Stimulated activated CD8-positive, alpha-beta memory T cell treated with anti-CD3 and anti-CD28 coated beads, Interleukin-4, amount 100 ng/mL, for 24 hours (primary cell): ENCODE data around the gene CNN2.

ENCODE experiments used
- DNase-seq: peaks from one replicate; pipeline ENCODE4 v3.0.0-alpha.2; 2020; ENCODE audit warnings: low read depth

Gene CNN2

DNA sequence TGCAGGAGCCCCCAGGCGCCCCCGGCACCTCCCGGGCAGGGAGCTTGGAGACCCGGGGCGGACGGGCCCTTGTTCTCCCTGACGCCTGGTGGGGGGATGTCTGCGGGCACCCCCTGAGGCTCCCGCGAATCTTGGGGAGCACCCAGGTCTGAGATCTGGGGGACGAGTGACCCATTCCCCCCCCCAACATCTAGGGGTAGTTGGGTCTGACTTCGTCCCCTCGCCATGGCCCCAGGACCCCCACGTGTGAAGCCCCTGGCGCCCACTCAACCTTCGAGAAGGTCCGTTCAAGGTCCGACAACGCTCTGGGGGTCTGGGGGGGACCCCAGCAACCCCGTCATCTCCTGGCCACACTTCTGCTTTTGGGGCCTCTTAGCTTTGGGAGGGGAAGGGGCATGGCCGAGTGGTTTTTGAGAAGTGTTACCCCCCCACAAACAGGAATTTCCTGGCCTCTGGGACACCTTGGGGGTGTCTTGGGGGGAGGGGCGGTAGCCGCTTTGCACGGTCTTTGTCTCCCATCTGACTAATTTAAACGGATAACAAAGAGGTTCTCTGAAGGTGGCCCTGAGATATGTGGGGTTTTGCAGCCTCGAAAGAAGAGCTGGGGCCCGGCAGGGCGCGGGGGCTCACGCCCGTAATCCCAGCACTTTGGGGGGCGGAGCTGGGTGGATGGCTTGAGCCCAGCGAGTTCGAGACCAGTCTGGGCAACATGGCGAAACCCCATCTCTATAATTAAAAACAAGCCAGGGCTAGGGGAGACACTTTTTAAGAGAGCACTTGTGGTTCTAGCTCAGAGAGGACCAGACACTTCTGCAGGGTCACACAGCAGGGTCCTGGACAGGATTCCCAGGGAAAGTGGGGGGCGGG lies 608 bp downstream of the CNN2 start:
- no peak for DNase-seq

DNA sequence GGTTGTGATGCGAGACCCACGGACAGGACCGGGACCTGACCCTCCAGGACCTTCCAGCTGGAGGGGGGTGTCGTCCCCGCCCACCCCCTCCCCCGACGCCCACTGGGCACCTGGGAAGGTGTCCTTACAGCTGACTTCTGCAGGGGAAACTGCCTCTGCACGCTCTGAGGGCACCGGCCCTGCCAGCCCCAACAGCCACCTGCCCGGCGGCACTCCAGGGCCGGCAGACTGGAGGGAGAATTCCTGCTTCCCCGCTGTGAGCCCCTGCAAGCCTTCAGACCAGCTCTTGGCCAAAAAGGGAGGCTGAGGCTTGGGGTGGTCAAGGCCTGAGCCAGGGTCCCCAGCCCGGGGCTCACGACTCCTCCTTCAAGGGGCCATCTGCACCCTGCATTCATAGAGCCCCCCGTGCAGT lies 1.2 kb downstream of the CNN2 start:
- DNase-seq = no peak

DNA sequence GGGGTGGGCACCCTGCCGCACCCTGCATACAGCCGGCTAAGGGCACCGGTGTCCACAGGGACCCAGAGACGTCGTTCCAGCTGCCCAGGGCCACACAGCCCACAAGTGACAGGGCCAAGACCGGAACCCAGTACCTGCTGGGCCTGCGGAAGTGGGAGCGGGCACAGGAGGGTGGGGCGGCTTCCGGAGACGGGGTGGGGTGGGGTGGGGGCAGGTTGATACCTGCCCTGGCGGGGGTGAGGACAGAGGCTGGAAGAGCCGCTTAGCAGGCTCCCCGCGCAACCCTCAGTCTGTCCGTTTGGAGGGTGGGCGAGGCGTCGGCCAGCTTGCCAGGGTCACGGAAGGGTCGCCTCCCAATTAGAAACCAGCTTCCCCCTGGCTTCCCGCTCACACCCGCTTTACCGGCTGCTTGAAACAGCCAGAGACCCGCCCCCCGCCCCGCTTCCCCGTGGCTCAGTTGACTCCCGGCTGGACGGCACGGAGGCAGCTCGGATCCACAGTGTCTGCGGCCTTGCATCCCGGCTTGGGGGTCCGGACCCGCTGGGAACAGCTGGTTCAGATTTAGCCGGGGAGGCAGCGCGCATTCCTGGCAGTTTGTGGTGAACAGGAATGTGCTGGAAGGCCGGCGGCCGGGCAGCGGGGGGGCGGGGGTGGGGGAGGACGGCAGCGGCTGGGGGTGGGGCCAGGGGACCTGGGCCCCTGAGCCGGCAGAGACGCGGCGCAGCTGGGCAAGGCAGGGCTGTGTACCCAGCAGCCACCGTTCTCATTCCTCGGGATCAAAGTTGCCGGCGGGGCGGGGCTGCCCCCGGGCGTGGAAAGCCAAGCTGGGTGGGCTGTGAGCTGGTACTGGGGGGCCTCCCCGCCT lies 1.9 kb downstream of the CNN2 start:
- DNase-seq = no peak

DNA sequence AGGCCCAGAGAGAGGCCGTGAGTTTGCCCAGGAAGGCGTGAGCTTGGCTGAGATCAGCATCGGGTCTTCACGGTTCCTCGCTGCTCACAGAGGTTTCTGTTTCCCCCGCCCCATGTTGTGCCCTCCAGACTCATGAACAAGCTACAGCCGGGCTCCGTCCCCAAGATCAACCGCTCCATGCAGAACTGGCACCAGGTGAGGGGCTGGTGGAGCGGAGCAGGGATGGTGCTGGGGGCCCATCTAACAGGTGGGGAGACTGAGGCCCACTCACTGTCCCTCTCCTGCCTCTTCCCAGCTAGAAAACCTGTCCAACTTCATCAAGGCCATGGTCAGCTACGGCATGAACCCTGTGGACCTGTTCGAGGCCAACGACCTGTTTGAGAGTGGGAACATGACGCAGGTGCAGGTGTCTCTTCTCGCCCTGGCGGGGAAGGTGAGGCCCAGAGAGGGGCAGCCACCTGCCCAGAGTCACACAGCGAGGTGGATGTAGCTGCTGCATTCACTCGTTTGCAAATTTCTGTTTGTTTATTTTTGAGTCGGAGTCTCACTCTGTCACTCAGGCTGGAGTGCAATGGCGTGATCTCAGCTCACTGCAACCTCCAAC lies 6.0 kb downstream of the CNN2 start:
- no peak for DNase-seq

DNA sequence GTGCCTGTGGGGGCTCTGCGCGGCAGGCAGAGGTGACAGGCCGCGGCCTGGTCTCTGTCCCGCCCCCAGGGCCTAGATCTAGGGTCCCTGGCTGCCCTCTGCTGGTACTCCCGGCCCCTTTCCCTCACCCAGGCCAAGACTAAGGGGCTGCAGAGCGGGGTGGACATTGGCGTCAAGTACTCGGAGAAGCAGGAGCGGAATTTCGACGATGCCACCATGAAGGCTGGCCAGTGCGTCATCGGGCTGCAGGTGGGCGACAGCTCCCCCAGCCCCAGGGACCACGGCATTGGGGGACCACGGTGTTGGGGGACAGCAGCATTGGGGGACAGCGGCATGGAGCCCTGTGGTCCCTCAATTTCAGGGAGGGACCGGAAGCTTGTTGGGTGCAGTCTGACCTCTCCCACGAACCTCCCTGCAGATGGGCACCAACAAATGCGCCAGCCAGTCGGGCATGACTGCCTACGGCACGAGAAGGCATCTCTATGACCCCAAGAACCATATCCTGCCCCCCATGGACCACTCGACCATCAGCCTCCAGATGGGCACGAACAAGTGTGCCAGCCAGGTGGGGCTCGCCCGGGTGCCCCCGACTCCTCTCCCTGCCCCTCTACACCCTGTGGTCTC lies 9.7 kb downstream of the CNN2 start:
- DNase-seq = no peak

DNA sequence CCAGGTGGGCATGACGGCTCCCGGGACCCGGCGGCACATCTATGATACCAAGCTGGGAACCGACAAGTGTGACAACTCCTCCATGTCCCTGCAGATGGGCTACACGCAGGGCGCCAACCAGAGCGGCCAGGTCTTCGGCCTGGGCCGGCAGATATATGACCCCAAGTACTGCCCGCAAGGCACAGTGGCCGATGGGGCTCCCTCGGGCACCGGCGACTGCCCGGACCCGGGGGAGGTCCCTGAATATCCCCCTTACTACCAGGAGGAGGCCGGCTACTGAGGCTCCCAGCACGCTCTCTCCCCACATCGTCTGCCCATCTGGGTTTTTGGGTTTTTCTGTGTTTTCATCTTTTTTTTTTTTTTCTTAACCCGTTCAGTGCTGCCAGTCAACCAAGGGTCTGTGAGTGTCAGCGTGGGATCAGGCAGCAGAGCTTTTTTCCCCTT lies 11.2 kb downstream of the CNN2 start:
- no peak for DNase-seq

DNA sequence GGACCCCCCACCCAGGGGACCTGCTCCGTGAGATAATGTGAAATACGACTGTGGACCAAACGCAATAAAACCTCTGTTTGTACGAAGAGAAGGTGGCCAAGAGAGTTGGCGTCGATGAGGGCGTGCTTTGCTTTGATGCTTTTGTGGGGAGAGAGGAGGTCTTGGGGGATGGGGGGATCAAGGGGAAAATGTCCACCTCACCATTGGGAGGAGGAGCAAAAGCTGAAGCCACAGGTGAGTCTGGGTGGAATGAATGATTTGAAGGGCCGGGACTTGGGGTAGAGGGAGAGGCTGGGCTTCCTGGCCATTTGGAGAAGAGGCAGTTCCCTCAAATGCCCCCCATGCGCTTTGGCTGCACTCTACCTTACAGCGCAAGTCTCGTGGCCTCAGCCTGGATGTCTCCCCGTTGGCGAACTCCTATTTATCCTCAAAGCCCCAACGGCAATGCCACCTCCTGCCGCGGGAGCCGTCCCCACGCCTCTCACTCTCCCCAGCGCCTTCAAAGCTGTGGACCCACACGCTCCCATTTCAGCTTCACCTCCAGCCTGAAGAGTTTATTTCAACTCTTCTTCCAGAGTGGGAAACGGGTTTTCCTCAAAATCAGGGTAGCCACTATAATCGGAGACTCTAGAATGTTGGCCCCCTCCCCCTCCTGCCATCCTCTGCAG lies 12.7 kb downstream of the CNN2 start:
- DNase-seq = no peak

DNA sequence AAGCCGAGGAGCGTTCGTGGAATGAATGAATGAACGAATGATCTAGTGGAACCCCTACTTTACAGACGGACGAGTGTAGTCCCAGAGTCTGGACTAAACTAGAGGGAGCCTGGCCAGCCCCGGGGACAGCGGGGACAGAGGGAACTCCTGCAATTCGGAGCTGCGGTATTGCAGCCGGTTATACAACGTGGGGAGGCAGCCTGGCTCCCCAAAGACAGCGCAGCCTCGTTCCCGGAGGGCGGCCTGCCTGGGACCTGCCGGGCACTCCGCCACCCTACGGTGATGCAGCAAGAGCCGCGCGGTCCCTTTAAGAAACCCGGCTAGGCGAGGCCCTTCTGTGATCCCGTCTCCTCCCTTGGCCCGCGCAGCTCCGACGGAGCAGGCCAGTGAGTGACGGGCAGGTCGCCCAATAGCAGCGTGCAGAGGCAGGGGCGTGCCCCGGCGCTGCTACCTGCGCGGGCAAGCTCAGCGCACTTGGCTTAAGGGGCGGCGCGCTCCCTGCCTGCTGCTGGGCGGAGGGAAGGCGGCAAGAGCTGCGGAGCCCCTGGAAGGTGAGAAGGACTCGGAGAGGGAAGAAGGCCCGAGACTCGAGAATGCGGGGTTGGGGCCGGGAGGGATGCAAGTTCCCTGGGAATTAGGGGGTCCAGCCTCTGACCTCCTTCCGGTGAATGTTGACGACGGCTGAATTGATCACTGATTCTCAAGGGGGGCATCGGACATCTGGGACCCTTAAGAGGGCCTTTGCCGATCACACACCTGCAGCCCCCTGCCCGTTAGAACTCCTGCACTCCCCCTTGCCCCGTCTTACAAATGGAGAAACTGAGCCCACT lies 13.5 kb downstream of the CNN2 start, which contains the start of gene ABCA7:
Gene ABCA7 (plus strand): TSS at position 462 of the 830 bp plus-strand sequence. CDS start 1,255 bp downstream, outside the sequence.
- DNase-seq = peak; percentile 99

DNA sequence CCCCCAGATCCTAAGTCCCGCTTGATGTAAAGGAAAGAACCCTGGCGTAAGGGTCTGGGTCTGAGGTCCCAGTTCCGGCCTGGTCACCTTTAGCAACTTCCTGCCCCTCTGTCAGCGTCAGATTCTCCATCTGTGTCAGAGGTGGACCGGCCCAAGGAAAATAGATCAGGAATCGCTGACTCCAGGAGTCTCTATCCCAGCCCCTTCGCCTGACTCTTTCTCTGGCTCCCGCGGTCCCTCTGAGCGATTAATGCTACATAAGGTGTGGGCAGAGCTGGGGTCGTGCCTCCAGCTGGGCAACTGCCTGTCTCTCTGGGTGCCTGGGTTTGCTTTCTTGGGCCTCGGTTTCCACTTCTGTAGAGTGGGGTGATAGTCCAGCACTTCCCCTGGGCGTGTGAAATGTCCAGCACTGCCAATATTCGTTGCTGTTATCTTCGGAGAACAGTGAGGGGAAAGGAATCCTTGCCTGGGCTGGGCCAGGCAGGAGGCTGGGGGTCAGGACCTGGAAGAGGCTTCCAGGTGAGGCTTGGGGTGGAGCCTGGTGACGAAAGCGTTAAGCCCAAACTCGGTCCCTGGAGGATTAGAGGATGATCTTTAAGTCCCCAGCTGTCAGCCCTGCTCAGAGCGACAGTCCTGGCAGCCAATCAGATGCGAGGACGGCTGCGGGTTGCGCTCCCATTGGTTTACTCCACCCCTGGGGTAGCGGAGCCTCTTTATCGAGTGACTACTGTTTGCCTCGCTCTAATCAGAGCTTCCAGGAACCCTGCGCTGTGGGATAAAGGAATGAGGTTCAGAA lies 14.3 kb downstream of the CNN2 start:
- peak; percentile 85 for DNase-seq

DNA sequence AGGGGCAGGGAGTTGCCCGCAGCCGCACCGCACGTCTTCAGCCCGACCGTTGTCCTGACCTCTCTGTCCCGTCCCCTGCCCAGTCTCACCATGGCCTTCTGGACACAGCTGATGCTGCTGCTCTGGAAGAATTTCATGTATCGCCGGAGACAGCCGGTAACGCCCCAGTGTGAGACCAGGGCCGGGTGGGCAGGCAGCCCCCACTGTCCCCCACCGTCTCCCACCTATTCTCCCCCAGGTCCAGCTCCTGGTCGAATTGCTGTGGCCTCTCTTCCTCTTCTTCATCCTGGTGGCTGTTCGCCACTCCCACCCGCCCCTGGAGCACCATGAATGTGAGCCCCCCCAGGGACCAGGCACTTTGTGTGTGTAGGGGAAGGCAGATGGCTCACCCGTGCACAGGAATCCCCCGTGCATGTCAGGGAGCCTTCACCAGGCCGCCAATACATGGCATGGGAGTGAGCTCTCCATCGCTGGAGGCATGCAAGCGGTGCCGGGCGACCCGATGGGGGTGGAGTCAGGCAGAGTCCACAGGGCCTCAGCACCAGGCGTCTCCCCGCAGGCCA lies 14.9 kb downstream of the CNN2 start:
- DNase-seq = no peak

DNA sequence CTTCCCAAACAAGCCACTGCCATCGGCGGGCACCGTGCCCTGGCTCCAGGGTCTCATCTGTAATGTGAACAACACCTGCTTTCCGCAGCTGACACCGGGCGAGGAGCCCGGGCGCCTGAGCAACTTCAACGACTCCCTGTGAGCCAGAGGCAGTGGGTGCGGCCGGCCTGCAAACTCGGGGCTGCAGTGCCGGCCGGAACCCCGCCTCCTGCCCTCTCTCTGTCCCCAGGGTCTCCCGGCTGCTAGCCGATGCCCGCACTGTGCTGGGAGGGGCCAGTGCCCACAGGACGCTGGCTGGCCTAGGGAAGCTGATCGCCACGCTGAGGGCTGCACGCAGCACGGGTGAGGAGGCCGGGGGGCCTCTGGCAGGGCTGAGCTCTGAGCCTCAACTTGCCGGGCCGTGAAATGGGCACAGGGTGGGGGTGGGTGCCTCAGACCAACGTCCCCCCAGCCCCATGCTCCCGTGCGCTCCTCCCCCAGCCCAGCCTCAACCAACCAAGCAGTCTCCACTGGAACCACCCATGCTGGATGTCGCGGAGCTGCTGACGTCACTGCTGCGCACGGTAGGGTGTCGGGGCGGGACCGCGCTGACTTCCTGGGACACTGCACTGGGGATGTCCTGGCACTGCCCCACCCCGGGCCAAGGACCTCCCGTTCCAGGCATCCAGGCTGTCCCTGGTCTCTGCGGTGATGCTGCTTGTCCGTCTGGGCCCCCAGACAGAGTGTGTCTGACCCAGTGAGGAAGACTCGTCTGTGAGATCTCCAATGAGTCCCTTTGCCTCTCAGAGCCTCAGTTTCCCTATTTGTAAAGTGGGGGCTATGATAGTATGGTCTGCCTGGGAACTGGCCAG lies 15.7 kb downstream of the CNN2 start:
- DNase-seq = no peak

DNA sequence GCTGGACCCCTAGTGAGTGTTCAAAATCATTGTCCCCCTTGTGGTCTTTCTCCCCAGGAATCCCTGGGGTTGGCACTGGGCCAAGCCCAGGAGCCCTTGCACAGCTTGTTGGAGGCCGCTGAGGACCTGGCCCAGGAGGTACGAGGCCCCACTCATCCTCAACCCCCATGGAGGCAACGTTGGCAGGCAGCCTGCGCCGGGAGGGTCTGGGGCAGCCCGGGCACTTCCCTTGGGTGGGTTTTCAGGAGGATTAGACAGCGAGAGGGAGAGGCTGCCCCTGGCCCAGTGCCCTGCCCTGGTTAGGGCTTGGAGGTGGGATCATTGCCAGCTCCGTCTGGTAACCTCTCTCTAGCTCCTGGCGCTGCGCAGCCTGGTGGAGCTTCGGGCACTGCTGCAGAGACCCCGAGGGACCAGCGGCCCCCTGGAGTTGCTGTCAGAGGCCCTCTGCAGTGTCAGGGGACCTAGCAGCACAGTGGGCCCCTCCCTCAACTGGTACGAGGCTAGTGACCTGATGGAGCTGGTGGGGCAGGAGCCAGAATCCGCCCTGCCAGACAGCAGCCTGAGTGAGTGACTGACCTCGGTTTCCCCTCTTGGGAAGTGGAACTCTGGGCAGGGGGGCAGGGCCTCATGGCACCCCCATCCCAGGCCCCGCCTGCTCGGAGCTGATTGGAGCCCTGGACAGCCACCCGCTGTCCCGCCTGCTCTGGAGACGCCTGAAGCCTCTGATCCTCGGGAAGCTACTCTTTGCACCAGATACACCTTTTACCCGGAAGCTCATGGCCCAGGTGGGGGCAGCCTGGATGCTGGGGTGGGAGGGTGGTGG lies 16.5 kb downstream of the CNN2 start:
- DNase-seq = no peak

DNA sequence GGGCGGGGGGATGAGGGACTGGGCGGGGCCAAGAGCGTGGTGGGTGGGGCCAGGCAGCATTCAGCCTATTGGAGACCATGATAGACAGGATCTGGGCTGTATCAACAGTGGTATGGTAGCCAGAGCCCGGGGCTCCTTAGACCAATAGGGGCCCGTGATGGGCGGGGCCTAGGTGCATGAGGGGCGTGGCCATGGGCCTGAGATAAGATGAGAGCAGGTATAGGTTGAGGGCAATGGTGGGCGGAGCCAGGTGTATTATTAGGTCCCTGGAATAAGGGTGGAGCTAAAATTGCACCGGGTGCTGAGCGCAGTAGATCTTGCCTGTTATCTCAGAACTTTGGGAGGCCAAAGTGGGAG lies 18.8 kb downstream of the CNN2 start:
- DNase-seq = peak; percentile 53

DNA sequence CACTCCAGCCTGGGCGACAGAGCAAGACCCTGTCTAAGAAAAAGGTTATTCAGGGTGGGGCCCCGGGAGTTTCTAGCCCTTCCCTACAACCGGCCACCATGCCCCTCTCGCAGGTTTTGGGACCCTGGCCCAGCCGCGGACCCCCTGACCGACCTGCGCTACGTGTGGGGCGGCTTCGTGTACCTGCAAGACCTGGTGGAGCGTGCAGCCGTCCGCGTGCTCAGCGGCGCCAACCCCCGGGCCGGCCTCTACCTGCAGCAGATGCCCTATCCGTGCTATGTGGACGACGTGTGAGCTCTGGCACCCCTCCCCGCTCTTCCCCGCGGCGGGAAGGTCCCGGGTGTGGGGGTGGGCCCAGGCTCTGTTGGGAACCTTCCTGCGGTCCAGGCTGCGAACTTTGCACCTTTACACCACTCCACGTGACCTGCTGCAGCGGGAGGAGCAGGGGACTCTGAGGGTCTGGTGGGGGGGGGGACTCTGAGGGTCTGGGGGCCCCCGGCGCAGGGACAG lies 19.8 kb downstream of the CNN2 start:
- DNase-seq = no peak

DNA sequence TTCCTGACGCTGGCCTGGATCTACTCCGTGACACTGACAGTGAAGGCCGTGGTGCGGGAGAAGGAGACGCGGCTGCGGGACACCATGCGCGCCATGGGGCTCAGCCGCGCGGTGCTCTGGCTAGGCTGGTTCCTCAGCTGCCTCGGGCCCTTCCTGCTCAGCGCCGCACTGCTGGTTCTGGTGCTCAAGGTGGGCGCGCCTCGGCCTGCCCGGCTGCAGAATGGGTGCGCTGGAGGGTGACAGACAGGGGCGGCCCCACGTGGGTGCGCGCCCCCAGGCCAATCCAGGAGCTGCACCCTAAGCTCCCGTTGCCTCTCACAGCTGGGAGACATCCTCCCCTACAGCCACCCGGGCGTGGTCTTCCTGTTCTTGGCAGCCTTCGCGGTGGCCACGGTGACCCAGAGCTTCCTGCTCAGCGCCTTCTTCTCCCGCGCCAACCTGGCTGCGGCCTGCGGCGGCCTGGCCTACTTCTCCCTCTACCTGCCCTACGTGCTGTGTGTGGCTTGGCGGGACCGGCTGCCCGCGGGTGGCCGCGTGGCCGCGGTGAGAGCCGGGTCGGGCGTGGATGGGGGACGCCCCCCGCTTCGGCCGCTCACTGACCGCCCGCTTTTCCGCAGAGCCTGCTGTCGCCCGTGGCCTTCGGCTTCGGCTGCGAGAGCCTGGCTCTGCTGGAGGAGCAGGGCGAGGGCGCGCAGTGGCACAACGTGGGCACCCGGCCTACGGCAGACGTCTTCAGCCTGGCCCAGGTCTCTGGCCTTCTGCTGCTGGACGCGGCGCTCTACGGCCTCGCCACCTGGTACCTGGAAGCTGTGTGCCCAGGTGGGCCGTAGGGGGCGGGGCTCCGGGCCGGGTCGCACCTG lies 20.7 kb downstream of the CNN2 start:
- DNase-seq = no peak

DNA sequence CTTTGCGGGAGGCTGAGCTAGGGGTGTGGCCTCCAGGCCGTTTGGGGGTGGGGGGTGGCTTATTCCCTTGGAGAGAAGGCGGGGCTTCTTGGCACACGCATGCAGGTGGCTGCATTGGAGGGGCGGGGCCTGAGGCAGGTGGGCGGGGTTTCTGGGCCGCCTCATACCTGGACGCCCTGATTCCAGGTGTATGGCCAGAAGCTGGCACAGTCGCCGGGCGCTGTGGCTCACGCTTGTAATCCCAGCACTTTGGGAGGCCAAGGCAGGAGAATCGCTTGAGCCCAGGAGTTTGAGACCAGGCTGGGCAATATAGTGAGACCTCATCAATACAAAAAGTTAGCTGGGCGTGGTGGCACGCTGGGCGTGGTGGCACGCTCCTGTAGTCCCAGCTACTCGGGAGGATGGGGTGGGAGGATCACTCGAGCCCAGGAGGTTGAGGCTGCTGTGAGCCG lies 21.3 kb downstream of the CNN2 start:
- DNase-seq = no peak
